ENCODE results near the gene DAPK1.

Gene DAPK1

GRCh38 chr9:87641067-87641466, 143.4 kb downstream of the DAPK1 start:
- Histone ChIP-seq H3K4me3 (ENCODE audit: low read depth, low read length, poor library complexity, severe bottlenecking) (no peak overlapping the region), H3K9me3 (ENCODE audit: low read length) (no peaks in the 10 kb centered on the region), H3K9me2 (ENCODE audit: low read depth, low read length) (no peaks in the 10 kb centered on the region), H3K27ac (ENCODE audit: low read depth, low read length, poor library complexity, severe bottlenecking) (no peak overlapping the region), H3K9ac (ENCODE audit: low read length) (no peak overlapping the region), H3F3A (ENCODE audit: insufficient read depth, low read length) (no peaks in the 10 kb centered on the region), H3K79me2 (ENCODE audit: insufficient read depth, low read length) (no peaks in the 10 kb centered on the region), H3K36me3 (ENCODE audit: insufficient read depth, low read length) (no peaks in the 10 kb centered on the region), H3K4me1 (ENCODE audit: insufficient read depth, low read length, severe bottlenecking) (no peaks in the 10 kb centered on the region), H3K27me3 (ENCODE audit: insufficient read depth, low read length) (0 out of 2 replicates have a peak, but pooled peaks cover 3% of the 10 kb centered on the region), H3K4me2 (ENCODE audit: low read length) (no peak overlapping the region), H4K20me1 (ENCODE audit: insufficient read depth, low read length) (no peaks in the 10 kb centered on the region), H2AFZ (ENCODE audit: low read length) (no peak overlapping the region)
- TF ChIP-seq CTCF (IDR thresholded peaks at IDR 0.05; ENCODE audit: low read length), result no peak

GRCh38 chr9:87642330-87643106, 144.9 kb downstream of the DAPK1 start:
- H3K9me3 ChIP-seq (ENCODE audit: low read length), result no peaks in the 10 kb centered on the region
- no peaks in the 10 kb centered on the region for H3K79me2 ChIP-seq (ENCODE audit: insufficient read depth, low read length)
- 0 out of 2 replicates have a peak, but pooled peaks cover 3% of the 10 kb centered on the region for H3K27me3 ChIP-seq (ENCODE audit: insufficient read depth, low read length)
- no peak overlapping the region for H3K27ac ChIP-seq (ENCODE audit: low read depth, low read length, poor library complexity, severe bottlenecking)
- H3K4me2 ChIP-seq (ENCODE audit: low read length), result no peak overlapping the region
- H2AFZ ChIP-seq (ENCODE audit: low read length), result no peak overlapping the region
- H3K9ac ChIP-seq (ENCODE audit: low read length), result no peak overlapping the region
- H3K4me3 ChIP-seq (ENCODE audit: low read depth, low read length, poor library complexity, severe bottlenecking), result no peak overlapping the region
- no peaks in the 10 kb centered on the region for H3K36me3 ChIP-seq (ENCODE audit: insufficient read depth, low read length)
- no peaks in the 10 kb centered on the region for H3F3A ChIP-seq (ENCODE audit: insufficient read depth, low read length)
- TF ChIP-seq EZH2 (IDR thresholded peaks at IDR 0.05; ENCODE audit: borderline replicate concordance, low read length), result no peak
- no peak for TF ChIP-seq CTCF (IDR thresholded peaks at IDR 0.05; ENCODE audit: low read length)
- no peaks in the 10 kb centered on the region for H3K9me2 ChIP-seq (ENCODE audit: low read depth, low read length)
- no peaks in the 10 kb centered on the region for H3K4me1 ChIP-seq (ENCODE audit: insufficient read depth, low read length, severe bottlenecking)
- H4K20me1 ChIP-seq (ENCODE audit: insufficient read depth, low read length), result no peaks in the 10 kb centered on the region

GRCh38 chr9:87643107-87643650, 145.5 kb downstream of the DAPK1 start:
- Histone ChIP-seq H2AFZ (ENCODE audit: low read length) (no peak overlapping the region), H3K4me2 (ENCODE audit: low read length) (no peak overlapping the region), H3K9me2 (ENCODE audit: low read depth, low read length) (no peaks in the 10 kb centered on the region), H4K20me1 (ENCODE audit: insufficient read depth, low read length) (no peaks in the 10 kb centered on the region), H3K79me2 (ENCODE audit: insufficient read depth, low read length) (no peaks in the 10 kb centered on the region), H3K27me3 (ENCODE audit: insufficient read depth, low read length) (no peaks in the 10 kb centered on the region), H3K4me3 (ENCODE audit: low read depth, low read length, poor library complexity, severe bottlenecking) (no peak overlapping the region), H3K9me3 (ENCODE audit: low read length) (no peaks in the 10 kb centered on the region), H3K27ac (ENCODE audit: low read depth, low read length, poor library complexity, severe bottlenecking) (no peak overlapping the region), H3K36me3 (ENCODE audit: insufficient read depth, low read length) (no peaks in the 10 kb centered on the region), H3K9ac (ENCODE audit: low read length) (no peak overlapping the region), H3K4me1 (ENCODE audit: insufficient read depth, low read length, severe bottlenecking) (no peaks in the 10 kb centered on the region), H3F3A (ENCODE audit: insufficient read depth, low read length) (no peaks in the 10 kb centered on the region)
- no peak for TF ChIP-seq EZH2 (IDR thresholded peaks at IDR 0.05; ENCODE audit: borderline replicate concordance, low read length)
- no peak for TF ChIP-seq CTCF (IDR thresholded peaks at IDR 0.05; ENCODE audit: low read length)

All from OCI-LY1 (cell line).